Activated T-cell treated with anti-CD3 and anti-CD28 coated beads for 1 hour (primary cell): ENCODE data around the gene OR13J1.

Experiments used
- DNase-seq: peaks from one replicate; pipeline ENCODE4 v3.0.0-alpha.2; 2020; ENCODE audit warnings: low read depth

The OR13J1 gene

DNA sequence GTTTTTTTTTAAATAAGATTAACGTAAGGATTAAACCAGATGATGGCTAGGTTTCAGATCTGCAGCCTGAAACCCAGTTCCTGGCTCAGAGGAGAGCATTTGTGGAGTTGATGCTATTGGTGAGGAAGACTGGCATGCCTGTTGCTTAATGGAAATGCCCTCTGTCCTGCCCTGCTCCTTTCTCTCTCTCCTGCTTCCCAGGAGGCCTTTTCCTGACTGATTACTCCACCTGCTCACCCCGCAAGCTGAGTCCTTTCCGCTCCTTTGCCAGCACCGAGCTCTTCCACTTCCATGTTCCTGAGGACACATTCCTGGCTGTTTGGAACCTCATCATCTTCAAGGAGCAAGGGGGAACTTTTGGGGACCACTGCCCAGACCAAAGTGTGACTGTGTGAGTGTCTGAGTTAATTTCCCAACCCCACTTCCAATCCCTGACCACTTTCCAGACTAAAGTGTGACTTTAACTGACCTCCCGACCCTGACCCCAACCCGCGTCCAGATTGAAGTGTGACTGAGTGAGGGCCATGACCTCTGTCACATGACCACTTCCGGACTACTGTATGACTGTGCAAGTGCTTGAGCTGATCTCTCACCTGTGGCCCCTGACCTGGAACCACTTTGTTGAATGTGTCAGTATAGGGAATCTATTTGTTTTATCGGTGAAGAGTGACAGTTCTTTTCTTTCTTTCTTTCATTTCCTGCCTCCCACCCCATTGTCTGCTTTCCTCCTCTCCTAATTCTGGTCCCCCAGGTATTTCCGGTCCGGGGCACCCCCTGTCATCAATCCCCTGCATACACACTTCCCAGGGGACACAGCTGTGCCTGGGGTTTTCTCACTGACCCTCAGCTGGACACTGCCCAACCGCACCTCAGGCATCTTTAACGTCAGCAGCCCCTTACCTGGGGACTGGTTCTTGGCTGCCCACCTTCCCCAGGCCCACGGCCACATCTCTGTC is 35.7 kb downstream of the OR13J1 start:
- no peak for DNase-seq

DNA sequence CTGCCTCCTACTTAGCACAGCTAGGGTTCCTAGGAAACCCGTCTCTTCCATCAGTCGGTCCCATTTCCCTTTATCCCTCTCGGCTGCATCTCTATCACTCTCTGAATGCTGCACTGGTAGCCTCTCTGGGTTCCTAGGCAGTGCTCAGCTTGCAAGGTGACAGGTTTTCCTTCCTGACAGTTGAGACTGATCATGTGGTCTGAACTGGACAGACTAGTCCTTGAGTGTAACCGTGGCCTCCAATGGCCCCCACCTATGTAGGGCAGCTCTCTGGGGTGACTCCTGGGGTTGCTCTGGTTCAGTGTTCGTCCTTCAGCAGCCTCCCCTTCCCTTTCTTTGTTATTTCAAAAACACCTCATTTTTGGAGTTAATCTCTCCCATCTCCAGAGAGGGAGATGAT is 37.4 kb downstream of the OR13J1 start:
- no peak for DNase-seq

DNA sequence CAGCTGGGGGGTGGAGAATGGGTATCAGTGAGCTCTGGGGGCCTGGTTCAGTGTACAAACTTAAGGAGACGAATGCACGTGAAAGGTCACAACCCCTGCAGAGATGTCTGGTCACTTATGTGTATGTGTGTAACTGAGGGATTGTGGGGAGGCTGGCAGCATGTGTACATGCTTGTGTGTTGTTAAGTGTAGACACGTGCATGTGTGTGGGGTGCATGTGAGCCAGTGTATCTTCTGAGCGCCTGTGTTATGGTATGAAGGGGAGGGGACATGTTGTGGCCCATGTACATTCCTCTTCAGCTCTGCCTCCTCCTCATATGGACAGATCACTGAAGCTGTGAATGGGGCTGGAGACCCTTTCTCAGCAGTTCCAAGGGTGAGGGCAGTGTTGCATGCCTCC is 39.2 kb downstream of the OR13J1 start:
- no peak for DNase-seq

DNA sequence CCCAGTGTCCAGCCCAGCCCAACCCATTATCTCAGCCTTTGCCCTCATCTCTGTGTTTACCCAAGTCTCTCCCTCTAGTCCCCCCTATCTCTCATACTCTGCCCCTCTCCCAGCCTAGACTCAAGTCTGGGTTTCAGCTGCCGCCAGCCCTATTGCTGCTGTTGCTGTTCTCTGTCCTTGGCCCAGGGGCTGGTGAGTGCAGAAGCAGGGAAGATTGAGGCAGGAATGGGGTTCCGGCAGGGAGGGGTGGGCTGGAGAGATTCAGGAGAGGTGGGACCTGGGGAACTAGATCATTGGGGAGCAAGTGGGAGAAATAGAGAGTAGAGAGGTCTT is 40.5 kb downstream of the OR13J1 start:
- no peak for DNase-seq

DNA sequence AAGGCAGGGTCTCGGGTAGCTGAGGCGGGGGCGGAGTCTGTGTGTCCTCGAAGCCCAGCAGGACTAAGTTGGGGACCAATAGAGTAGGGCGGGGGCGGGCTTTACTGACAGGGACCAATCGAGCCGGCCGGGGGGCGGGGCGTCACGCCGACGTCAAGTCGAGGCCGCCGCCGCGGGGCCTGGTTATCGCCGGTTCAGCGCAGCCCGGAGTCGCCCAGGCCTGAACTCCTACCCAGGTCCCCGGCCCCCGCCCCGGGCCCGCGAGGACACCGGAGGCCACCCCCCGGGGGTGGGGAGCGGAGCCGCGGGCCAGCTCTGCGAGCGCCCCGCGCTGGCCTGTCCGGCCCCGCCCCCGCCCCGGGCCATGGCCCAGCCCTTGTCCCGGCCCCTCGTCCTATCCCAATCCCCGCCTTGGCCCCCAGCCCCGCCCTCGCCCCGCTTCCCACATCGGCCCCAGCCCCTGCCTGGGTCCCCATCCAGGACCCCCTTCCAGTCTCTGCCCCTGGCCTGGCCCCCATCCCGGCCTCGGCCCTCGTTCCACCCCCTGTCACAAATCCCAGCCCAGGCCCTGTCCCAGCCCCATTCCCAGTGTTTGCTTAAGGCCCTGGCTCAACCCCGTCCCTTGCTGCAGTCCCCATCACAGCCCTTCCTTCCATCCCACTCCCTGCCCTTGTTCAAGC is 41.0 kb downstream of the OR13J1 start, which contains the start of gene TMEM8B:
Gene TMEM8B (plus strand): TSS at position 145 of the 680 bp plus-strand sequence. CDS start 220 bp downstream, at position 365.
- DNase-seq = peak; percentile 95

DNA sequence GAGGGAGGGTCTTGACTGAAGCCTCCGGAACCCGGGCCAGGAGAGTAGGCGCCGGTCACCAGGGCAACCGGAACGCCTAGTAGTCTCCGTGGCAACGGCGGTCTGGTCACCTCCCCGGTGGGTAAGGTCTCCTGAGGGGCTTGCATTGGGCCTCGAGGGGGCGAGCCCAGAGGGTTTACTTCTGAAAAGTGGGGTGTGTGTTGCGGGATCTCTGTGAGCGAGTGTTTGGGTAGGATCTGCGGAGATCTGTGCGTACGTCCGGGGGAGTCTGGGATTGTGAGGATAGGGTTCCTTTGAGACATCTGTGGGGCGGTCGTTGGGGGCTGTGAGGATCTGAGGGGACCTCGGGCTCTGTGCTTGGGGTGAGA is 41.5 kb downstream of the OR13J1 start, which contains the start of gene FAM221B:
Gene FAM221B (minus strand): TSS at position 17 of the 368 bp plus-strand sequence. CDS start 2,571 bp downstream, outside the sequence.
- DNase-seq = no peak

DNA sequence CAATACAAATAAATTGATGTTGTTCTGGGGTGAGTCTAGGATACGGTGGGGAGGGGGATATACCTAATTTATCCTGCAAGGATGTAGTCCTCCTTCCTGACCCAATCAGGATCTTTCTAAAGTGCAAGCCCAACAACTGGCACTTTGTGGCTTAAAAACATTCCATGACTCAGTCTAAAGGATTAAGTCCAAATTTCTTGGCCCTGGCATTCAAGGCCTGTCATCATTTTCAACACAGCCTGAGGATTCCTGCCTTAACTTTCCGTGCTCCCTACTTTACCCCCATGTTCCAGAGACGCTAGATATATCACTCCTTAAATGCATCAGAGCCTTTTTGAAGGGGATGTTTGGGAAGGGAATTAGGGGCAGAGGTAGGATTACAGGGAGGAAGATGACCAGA is 42.7 kb downstream of the OR13J1 start:
- no peak for DNase-seq

DNA sequence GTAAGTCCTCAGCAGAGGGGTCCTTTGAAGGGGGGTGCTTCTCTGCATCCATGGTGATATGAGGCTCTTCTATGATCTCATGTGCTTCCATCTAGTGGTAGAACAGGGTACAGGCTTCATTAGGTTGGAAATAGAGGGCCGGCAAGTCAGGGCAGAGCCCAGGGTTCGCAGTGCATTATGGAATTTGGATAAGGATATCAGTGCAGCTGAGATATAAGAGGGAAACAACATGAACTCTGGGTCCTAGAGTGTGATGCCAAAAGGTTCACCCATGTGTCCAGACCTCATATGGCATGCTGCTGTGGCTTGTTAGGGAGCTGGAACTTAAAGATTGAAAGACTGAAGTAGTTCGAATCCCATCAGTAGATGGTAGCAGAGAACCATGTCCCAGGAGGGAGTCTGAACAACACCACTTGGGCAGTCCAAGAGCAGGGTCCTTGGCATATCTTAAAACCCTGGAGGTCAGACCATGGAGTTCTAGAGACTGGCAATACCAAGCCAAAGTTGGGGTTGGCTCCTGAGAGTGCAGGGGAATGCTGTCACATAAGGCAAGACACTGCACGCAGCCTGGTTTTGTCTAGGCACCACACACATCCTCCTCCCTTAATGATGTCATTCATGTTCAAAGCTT is 44.0 kb downstream of the OR13J1 start:
- DNase-seq = no peak

DNA sequence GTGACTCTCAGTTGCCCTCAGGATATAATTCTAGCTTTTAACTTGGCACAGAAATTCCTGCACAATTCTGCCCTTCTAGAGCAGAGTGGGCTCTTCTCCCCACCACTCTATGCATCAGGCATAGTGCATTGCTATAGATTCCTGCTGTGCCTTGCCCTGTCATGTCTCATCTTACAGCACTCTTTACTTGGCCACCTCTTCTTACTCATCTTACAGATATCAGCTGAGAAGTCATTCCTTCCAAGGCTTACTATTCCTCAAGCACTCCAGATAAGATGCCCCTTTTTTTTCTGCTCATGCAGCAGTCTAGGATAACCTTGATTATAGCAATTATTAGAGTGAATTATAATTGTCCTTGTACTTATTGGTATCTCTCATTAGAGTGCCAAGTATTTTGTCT is 47.3 kb downstream of the OR13J1 start:
- DNase-seq = no peak

DNA sequence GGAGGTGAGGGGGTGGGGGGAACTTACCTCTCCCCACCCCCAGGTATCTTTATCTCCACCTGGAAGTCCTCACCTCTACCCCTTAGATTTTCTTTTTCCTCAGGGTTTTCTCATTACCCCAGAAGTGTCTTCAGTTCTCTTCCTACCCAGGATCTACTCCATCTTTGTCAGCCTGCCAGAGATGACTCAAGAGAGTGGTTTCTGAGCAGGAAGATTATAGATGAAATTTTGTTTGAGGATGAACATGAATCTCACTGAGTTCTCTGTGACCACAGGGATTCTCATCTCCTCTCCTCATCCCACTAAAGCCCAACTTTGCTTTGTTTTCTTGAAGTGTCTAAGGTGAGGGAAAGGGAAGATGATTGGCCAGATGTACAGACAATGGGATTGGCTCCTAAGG is 50.1 kb downstream of the OR13J1 start:
- no peak for DNase-seq
